Ascending aorta (tissue), 2 donors: ENCODE data around the gene KIF19. TPM values are rescaled to one million over a fixed set of nuclear protein-coding genes. Genes with fewer than 3 reads are reported as not detected.

ENCODE experiments used
- DNase-seq, 2 donors: peaks; one replicate each; pipeline ENCODE4 v3.0.0-alpha.2; 2019; ENCODE audit warnings: low spot score in 2 of 2
- H3K27ac ChIP-seq, 2 donors: fragments of 200-600 bp; sonication (generic); one replicate each; pipeline ENCODE4 v1.5.1; 2016 to 2017; ENCODE audit warnings: mild to moderate bottlenecking in 1 of 2
- H3K27me3 ChIP-seq: fragments of 200-600 bp; sonication (generic); one replicate; pipeline ENCODE4 v1.5.1; 2017
- H3K36me3 ChIP-seq, 2 donors: fragments of 200-600 bp; sonication (generic); one replicate each; pipeline ENCODE4 v1.5.1; 2016
- H3K4me1 ChIP-seq, 2 donors: fragments of 200-600 bp; sonication (generic); one replicate each; pipeline ENCODE4 v1.5.1; 2016 to 2017; ENCODE audit warnings: mild to moderate bottlenecking in 1 of 2
- H3K4me3 ChIP-seq, 2 donors: fragments of 200-600 bp; sonication (generic); one replicate each; pipeline ENCODE4 v1.5.1; 2016 to 2017; ENCODE audit warnings: mild to moderate bottlenecking in 1 of 2
- H3K9me3 ChIP-seq, 2 donors: fragments of 200-600 bp; sonication (generic); one replicate each; pipeline ENCODE4 v1.5.1; 2016
- intact Hi-C: fragments of 100-400 bp; cut with DNase I; formaldehyde crosslinking; loops from one replicate; pipeline ENCODE4 v1.15.1; 2023
- total RNA-seq: library from RNA; depleted of rRNA; stranded (reverse); fragments of >200 nt; gene quantifications from one replicate; pipeline ENCODE4 v1.1.0, GENCODE V29; 2016
- TF ChIP-seq, protein P1 (sequence below), 3 experiments: fragments of 200-600 bp in 2 of 3; fragments of 450-650 bp in 1 of 3; sonication (generic) in 2 of 3; IDR thresholded peaks; one replicate each; pipeline ENCODE4 v1.5.1; 2016 to 2019; ENCODE audit warnings: antibody characterized with exemption in 3 of 3, mild to moderate bottlenecking in 1 of 3, moderate library complexity in 1 of 3

KIF19 gene
- total RNA-seq, 1 donor from 2014 or later = 11.7 TPM

DNA sequence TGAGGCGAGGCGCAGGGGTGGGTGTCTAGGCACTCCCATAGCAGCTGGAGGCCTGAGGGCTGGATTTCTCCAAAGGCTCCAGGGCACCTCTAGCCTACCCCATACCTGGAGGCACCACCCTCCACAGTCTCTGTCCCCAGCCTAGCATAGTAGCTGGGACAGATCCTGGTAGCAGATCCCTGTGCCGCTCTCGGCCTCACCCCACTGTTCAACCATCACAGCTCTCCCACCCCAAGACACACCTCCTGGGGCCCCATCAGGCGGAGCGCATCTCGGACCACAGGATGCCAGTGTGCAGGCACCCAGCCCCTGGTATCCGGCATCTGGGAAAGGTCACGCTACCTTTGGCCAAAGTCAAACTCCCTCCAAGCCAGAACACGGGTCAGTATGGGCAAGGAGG is 28.5 kb downstream of the KIF19 start:
- H3K27ac ChIP-seq = no peak overlapping the region
- intact Hi-C loops = no loop called here
- H3K27me3 ChIP-seq = peaks cover 4% of the 10 kb centered on the region
- no peaks in the 10 kb centered on the region for H3K9me3 ChIP-seq
- peaks cover 0 to 5% of the 10 kb centered on the region in 2 donors for H3K4me1 ChIP-seq
- no peak overlapping the region for H3K4me3 ChIP-seq
- TF ChIP-seq, protein P1, sequence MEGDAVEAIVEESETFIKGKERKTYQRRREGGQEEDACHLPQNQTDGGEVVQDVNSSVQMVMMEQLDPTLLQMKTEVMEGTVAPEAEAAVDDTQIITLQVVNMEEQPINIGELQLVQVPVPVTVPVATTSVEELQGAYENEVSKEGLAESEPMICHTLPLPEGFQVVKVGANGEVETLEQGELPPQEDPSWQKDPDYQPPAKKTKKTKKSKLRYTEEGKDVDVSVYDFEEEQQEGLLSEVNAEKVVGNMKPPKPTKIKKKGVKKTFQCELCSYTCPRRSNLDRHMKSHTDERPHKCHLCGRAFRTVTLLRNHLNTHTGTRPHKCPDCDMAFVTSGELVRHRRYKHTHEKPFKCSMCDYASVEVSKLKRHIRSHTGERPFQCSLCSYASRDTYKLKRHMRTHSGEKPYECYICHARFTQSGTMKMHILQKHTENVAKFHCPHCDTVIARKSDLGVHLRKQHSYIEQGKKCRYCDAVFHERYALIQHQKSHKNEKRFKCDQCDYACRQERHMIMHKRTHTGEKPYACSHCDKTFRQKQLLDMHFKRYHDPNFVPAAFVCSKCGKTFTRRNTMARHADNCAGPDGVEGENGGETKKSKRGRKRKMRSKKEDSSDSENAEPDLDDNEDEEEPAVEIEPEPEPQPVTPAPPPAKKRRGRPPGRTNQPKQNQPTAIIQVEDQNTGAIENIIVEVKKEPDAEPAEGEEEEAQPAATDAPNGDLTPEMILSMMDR (IDR thresholded peaks at IDR 0.05) = no peak
- no peak for DNase-seq
- no peaks in the 10 kb centered on the region for H3K36me3 ChIP-seq

DNA sequence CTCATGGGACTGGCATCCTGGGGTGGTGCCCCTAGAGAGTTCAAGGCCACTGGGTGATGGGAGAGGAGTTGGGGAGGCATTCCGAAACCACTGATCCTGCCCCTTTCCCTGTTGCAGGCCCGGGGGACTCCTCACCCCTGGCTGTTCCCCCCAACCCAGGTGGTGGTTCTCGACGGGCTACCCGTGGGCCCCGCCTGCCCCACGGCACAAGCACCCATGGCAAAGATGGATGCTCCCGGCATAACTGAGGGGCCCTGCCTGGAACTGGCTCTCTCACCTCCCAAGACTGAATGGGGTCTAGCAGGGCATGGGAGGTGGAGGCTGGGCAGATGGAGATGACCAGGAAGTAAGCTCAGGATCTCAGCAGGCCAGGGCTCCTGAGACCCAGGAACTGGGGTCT is 29.0 kb downstream of the KIF19 start:
- H3K36me3 ChIP-seq = no peaks in the 10 kb centered on the region
- peaks cover 0 to 5% of the 10 kb centered on the region in 2 donors for H3K4me1 ChIP-seq
- TF ChIP-seq, protein P1 (IDR thresholded peaks at IDR 0.05) = no peak
- H3K9me3 ChIP-seq = no peaks in the 10 kb centered on the region
- no peak for DNase-seq
- no peak overlapping the region for H3K27ac ChIP-seq
- peaks cover 4% of the 10 kb centered on the region for H3K27me3 ChIP-seq
- intact Hi-C loops = no loop called here
- H3K4me3 ChIP-seq = no peak overlapping the region

DNA sequence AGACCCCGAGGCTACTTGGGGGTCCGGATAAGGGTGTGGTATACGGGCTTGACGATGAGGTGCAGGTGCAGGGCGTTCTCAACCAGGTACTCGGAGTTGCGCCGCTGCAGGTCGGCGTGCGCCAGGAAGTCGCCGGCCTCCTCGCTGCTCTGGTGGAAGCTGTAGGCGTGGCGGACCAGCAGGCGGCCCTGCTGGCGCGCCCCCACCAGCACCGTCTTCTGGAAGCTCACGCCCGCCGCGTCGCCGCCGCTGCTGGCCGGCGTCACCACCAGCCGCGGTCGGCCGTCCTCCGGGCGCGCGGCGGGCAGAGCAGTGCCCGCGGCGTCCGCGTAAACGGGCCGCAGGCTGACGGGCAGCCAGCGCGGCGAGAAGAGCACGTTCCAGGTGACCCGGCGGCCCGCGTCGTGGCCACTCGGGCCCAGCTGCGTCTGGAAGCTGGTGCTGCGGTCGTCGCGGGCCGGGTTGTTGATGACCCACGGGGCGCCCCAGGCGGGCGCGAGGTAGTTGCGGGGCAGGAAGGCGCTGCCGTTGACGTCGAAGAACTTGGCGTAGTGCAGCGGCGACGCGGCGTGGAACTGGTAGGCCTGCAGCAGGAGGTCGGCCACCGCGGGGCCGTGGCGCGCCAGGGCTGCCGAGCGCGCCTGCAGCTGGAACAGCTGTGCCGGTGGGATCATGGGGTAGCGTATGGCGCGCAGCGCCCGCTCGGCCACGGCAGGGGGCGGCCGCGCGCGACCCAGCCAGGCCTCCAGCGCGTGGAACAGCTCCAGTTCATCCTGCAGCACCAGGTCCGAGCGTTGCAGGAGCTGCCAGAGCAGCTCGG is 30.8 kb downstream of the KIF19 start:
- TF ChIP-seq, protein P1 (IDR thresholded peaks at IDR 0.05) = no peak
- peaks cover 17% of the 10 kb centered on the region for H3K27me3 ChIP-seq
- H3K36me3 ChIP-seq = no peaks in the 10 kb centered on the region
- DNase-seq = no peak
- intact Hi-C loops = no loop called here
- no peak overlapping the region for H3K27ac ChIP-seq
- peak overlapping the region; percentile 26 to 39 for H3K4me3 ChIP-seq
- no peaks in the 10 kb centered on the region for H3K9me3 ChIP-seq
- peaks cover 0 to 5% of the 10 kb centered on the region in 2 donors for H3K4me1 ChIP-seq

DNA sequence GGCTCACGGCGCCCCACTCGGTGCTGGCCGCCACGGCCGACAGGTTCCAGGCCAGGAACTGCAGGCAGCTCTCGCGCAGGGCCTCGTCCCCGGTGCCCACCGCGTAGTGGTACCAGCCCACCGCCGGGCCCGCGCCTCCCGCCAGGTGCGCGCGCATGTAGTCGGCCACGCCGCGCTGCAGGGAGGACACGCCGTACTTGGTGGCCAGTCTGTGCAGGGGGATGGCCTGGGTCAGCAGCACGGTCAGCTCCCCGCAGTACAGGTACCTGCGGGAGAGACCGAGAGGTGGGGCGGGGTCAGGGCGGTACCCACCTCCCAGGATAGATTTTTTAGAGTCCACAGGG is 31.4 kb downstream of the KIF19 start:
- H3K27ac ChIP-seq = no peak overlapping the region
- H3K9me3 ChIP-seq = no peaks in the 10 kb centered on the region
- TF ChIP-seq, protein P1 (IDR thresholded peaks at IDR 0.05) = no peak
- peak overlapping the region; percentile 9 to 39 for H3K4me3 ChIP-seq
- peaks cover 0 to 5% of the 10 kb centered on the region in 2 donors for H3K4me1 ChIP-seq
- peaks cover 19% of the 10 kb centered on the region for H3K27me3 ChIP-seq
- H3K36me3 ChIP-seq = no peaks in the 10 kb centered on the region
- no peak for DNase-seq
- intact Hi-C loops = no loop called here

DNA sequence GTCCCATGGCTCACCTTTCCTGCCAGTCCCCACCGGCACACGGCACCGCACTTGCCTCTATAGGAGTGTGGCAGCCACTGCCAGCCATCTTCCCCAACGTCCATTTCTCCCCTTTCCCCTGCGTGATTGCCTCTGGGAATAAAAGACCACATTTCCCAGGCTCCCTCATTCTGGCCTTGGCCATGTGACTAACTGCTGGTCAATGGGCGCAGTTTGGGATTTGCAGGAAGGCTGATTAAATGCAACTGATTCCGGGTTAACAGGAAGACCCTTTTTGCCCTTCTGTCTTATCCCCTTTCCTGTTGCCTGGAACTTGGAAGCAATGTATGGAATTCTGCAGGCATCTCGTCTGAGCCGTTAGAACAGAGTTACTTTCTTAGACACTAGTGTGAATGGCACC is 32.7 kb downstream of the KIF19 start:
- intact Hi-C loops = no loop called here
- no peak for DNase-seq
- TF ChIP-seq, protein P1 (IDR thresholded peaks at IDR 0.05) = no peak
- no peak overlapping the region for H3K4me3 ChIP-seq
- H3K9me3 ChIP-seq = no peaks in the 10 kb centered on the region
- H3K4me1 ChIP-seq = peaks cover 0 to 5% of the 10 kb centered on the region in 2 donors
- no peak overlapping the region for H3K27ac ChIP-seq
- H3K27me3 ChIP-seq = peaks cover 19% of the 10 kb centered on the region
- no peaks in the 10 kb centered on the region for H3K36me3 ChIP-seq
